PC-9 (cell line): ENCODE measurements around the gene PTGES2. TPM values are rescaled to one million over a fixed set of nuclear protein-coding genes. Genes with fewer than 3 reads are reported as not detected.
"Not testable (repeated sequence)": the region's sequence is repeated elsewhere in the genome, so short reads cannot be mapped to it uniquely, and the experiment has no call there.

Experiments
- BruUV-seq: library from RNA; stranded (reverse); fragments of 400-500 nt; replicated peaks from 2 replicates; lab custom pipeline; 2021; lab: Mats Ljungman, UMichigan
- CTCF ChIA-PET: fragments of 300-600 bp; sonication (Branson Sonifier 250); formaldehyde crosslinking; loops from one replicate; lab custom pipeline; 2022; ENCODE audit warnings: antibody characterized with exemption; lab: Charles Lee
- POLR2A ChIA-PET: fragments of 300-600 bp; sonication (Branson Sonifier 250); formaldehyde crosslinking; loops from one replicate; lab custom pipeline; 2022; ENCODE audit warnings: antibody characterized with exemption; ENCODE audit not compliant: unreplicated experiment; lab: Charles Lee
- DNase-seq, 2 experiments: peaks; one replicate each; pipeline versions ENCODE4 v3.0.0 to v3.0.0-alpha.2; 2015 to 2022; ENCODE audit warnings: mixed read lengths in 1 of 2
- H2AFZ ChIP-seq: fragments of 200-600 bp; sonication (generic); 2 replicates; pipeline ENCODE4 v1.8.1; 2017; ENCODE audit warnings: antibody characterized with exemption
- H3F3A ChIP-seq: fragments of 200-600 bp; sonication (generic); 2 replicates; pipeline ENCODE4 v1.8.1; 2017; ENCODE audit warnings: antibody characterized with exemption, mild to moderate bottlenecking, low read depth; ENCODE audit not compliant: insufficient read depth
- H3K27ac ChIP-seq: fragments of 200-600 bp; sonication (generic); 2 replicates; pipeline ENCODE4 v1.6.1; 2016; ENCODE audit warnings: mixed run types
- H3K27me3 ChIP-seq: fragments of 200-600 bp; sonication (generic); 2 replicates; pipeline ENCODE4 v1.6.1; 2016; ENCODE audit warnings: low read depth, mixed run types; ENCODE audit not compliant: insufficient read depth
- H3K36me3 ChIP-seq: fragments of 200-600 bp; sonication (generic); 2 replicates; pipeline ENCODE4 v1.6.1; 2016; ENCODE audit warnings: low read depth, mixed run types
- H3K4me1 ChIP-seq: fragments of 200-600 bp; sonication (generic); replicated peaks from 2 replicates; pipeline ENCODE4 v1.6.1; 2016; ENCODE audit warnings: mixed run types; ENCODE audit not compliant: insufficient read depth
- H3K4me2 ChIP-seq: fragments of 200-600 bp; sonication (generic); 2 replicates; pipeline ENCODE4 v1.6.1; 2017; ENCODE audit warnings: mixed run types
- H3K4me3 ChIP-seq: fragments of 200-600 bp; sonication (generic); 2 replicates; pipeline ENCODE4 v1.6.1; 2016; ENCODE audit warnings: mixed run types
- H3K79me2 ChIP-seq: fragments of 200-600 bp; sonication (generic); 2 replicates; pipeline ENCODE4 v1.6.1; 2017; ENCODE audit warnings: low read depth, mixed run types
- H3K9me2 ChIP-seq: fragments of 200-600 bp; sonication (generic); 2 replicates; pipeline ENCODE4 v1.8.1; 2017; ENCODE audit warnings: mild to moderate bottlenecking; ENCODE audit not compliant: insufficient read depth
- H3K9me3 ChIP-seq: fragments of 200-600 bp; sonication (generic); 2 replicates; pipeline ENCODE4 v1.8.1; 2016; ENCODE audit warnings: low read depth; ENCODE audit not compliant: insufficient read depth
- H4K20me1 ChIP-seq: fragments of 200-600 bp; sonication (generic); 2 replicates; pipeline ENCODE4 v1.8.1; 2017; ENCODE audit not compliant: insufficient read depth
- CTCF ChIP-seq: fragments of 200-600 bp; sonication (generic); conservative IDR thresholded peaks from 2 replicates; pipeline ENCODE4 v1.6.1; 2017; ENCODE audit warnings: mixed run types, antibody characterized with exemption, mild to moderate bottlenecking, moderate library complexity
- EZH2 ChIP-seq: fragments of 200-600 bp; sonication (generic); IDR thresholded peaks from 2 replicates; pipeline ENCODE4 v1.8.0; 2017; ENCODE audit warnings: antibody characterized with exemption, low read depth
- intact Hi-C: fragments of 100-400 bp; cut with micrococcal nuclease; formaldehyde crosslinking; loops from one replicate; pipeline ENCODE4 v1.10.0; 2022; ENCODE audit not compliant: unreplicated experiment
- total RNA-seq: library from RNA; stranded (reverse); gene quantifications from 2 replicates; pipeline ENCODE4 v1.2.3, GENCODE V29; 2021

PTGES2 gene
- total RNA-seq, 1 experiment from 2014 or later = 95.2 TPM

GRCh38 chr9:128114326-128115186 lies 13.0 kb downstream of the PTGES2 start:
- POLR2A ChIA-PET = interaction anchor here (0.6 kb wide), 2 partner anchors 41 to 322 kb away, joined by 3 to 5 read pairs; no protein-coding TSS in a partner anchor

GRCh38 chr9:128113526-128114325 lies 13.8 kb downstream of the PTGES2 start:
- CTCF ChIA-PET = interaction anchor here (0.6 to 0.7 kb wide), 4 partner anchors 143 to 903 kb away, joined by 3 to 5 read pairs (median 4); no protein-coding TSS in a partner anchor

More at GRCh38 chr9:128114326-128115186, 13.0 kb downstream of the PTGES2 start:
- no peak for DNase-seq
- H3K4me1 ChIP-seq = no peaks in the 10 kb centered on the region
- intact Hi-C loops = loop anchor here (5.0 kb wide), 1 partner anchor 62 kb away; no protein-coding TSS in a partner anchor
- no peak overlapping the region for H3K4me2 ChIP-seq
- peaks cover 21% of the 10 kb centered on the region for H3F3A ChIP-seq
- H3K9me3 ChIP-seq = no peaks in the 10 kb centered on the region
- no peaks in the 10 kb centered on the region for H4K20me1 ChIP-seq
- CTCF ChIA-PET = interaction anchor here (0.5 kb wide), 1 partner anchor 67 kb away, joined by 4 read pairs; no protein-coding TSS in a partner anchor
- no peaks in the 10 kb centered on the region for H3K27me3 ChIP-seq
- no peaks in the 10 kb centered on the region for H3K36me3 ChIP-seq
- BruUV-seq = no TSS peak
- no peaks in the 10 kb centered on the region for H3K9me2 ChIP-seq
- TF ChIP-seq EZH2 (no peak), CTCF (no peak)
- H3K27ac ChIP-seq = no peak overlapping the region
- no peaks in the 10 kb centered on the region for H3K79me2 ChIP-seq
- no peak overlapping the region for H2AFZ ChIP-seq
- H3K4me3 ChIP-seq = no peak overlapping the region

GRCh38 chr9:128111726-128112125 lies 15.8 kb downstream of the PTGES2 start:
- ChIA-PET POLR2A (interaction anchor here (0.7 kb wide), 1 partner anchor 20 kb away, joined by 5 read pairs; no protein-coding TSS in a partner anchor), CTCF (interaction anchor here (1.0 kb wide), 1 partner anchor 13 kb away, joined by 3 read pairs; no protein-coding TSS in a partner anchor)
- H3K9me2 ChIP-seq, H3K79me2 ChIP-seq, intact Hi-C loops, H3K27me3 ChIP-seq, H2AFZ ChIP-seq, H4K20me1 ChIP-seq, H3K4me1 ChIP-seq, BruUV-seq, H3K27ac ChIP-seq, H3K4me2 ChIP-seq, H3K4me3 ChIP-seq, DNase-seq, H3K9me3 ChIP-seq, H3K36me3 ChIP-seq: not testable (repeated sequence)
- H3F3A ChIP-seq = peaks cover 21% of the 10 kb centered on the region

More at GRCh38 chr9:128113526-128114325, 13.8 kb downstream of the PTGES2 start:
- no peak for DNase-seq
- no peak overlapping the region for H3K4me2 ChIP-seq
- H3K36me3 ChIP-seq = no peaks in the 10 kb centered on the region; the same call in 1 of the 2 replicates
- no peaks in the 10 kb centered on the region for H3K4me1 ChIP-seq
- TF ChIP-seq CTCF = no peak
- no peak for TF ChIP-seq EZH2
- H3K9me3 ChIP-seq = no peaks in the 10 kb centered on the region
- intact Hi-C loops = no loop called here
- H3K9me2 ChIP-seq = no peaks in the 10 kb centered on the region
- no peaks in the 10 kb centered on the region for H3K79me2 ChIP-seq
- peaks cover 27% of the 10 kb centered on the region for H3F3A ChIP-seq
- BruUV-seq = no TSS peak
- POLR2A ChIA-PET = interaction anchor here (0.5 to 0.6 kb wide), 4 partner anchors 13 to 1094 kb away, joined by 3 to 8 read pairs (median 4); no protein-coding TSS in a partner anchor
- H3K4me3 ChIP-seq = no peak overlapping the region
- H3K27me3 ChIP-seq = no peaks in the 10 kb centered on the region
- H3K27ac ChIP-seq = no peak overlapping the region
- no peak overlapping the region for H2AFZ ChIP-seq
- no peaks in the 10 kb centered on the region for H4K20me1 ChIP-seq
